NCI-H1436 treated with DMSO at 0.1 percent for 48 hours (cell line): Measurements from ENCODE around the gene IGF2BP3.

Experiments used
- DNase-seq: peaks from one replicate; lab custom pipeline; 2025; lab: John Stamatoyannopoulos, UW

Gene IGF2BP3

GRCh38 chr7:23293500-23294073 is 176.7 kb downstream of the IGF2BP3 start:
- DNase-seq, result no peak

GRCh38 chr7:23292623-23293022 is 177.7 kb downstream of the IGF2BP3 start:
- no peak for DNase-seq

- DNase-seq, result no peak
Observed at GRCh38 chr7:23291957-23292560, 178.2 kb downstream of the IGF2BP3 start.

- no peak for DNase-seq
Observed at GRCh38 chr7:23290993-23291392, 179.3 kb downstream of the IGF2BP3 start.

- no peak for DNase-seq
Observed at GRCh38 chr7:23287612-23288011, 182.7 kb downstream of the IGF2BP3 start.

GRCh38 chr7:23285657-23286646 is 184.3 kb downstream of the IGF2BP3 start:
- no peak for DNase-seq

GRCh38 chr7:23284871-23285270 is 185.4 kb downstream of the IGF2BP3 start:
- no peak for DNase-seq

- DNase-seq, result no peak
Observed at GRCh38 chr7:23283086-23283485, 187.2 kb downstream of the IGF2BP3 start.

- DNase-seq, result no peak
Observed at GRCh38 chr7:23279819-23280525, 190.3 kb downstream of the IGF2BP3 start.

GRCh38 chr7:23277359-23277989 is 192.8 kb downstream of the IGF2BP3 start:
- peak; percentile 34 for DNase-seq

GRCh38 chr7:23276947-23277346 is 193.3 kb downstream of the IGF2BP3 start:
- no peak for DNase-seq

- no peak for DNase-seq
Observed at GRCh38 chr7:23276376-23276775, 193.9 kb downstream of the IGF2BP3 start.

GRCh38 chr7:23275912-23276311 is 194.4 kb downstream of the IGF2BP3 start:
- peak; percentile 8 for DNase-seq

- DNase-seq, result peak; percentile 84
Observed at GRCh38 chr7:23273141-23273599, 197.1 kb downstream of the IGF2BP3 start.

GRCh38 chr7:23272275-23272674 is 198.0 kb downstream of the IGF2BP3 start:
- DNase-seq, result no peak

GRCh38 chr7:23268746-23269145 is 201.5 kb downstream of the IGF2BP3 start:
- DNase-seq, result no peak

- DNase-seq, result no peak
Observed at GRCh38 chr7:23268167-23268566, 202.1 kb downstream of the IGF2BP3 start.

GRCh38 chr7:23267357-23267756 is 202.9 kb downstream of the IGF2BP3 start:
- DNase-seq, result no peak

- no peak for DNase-seq
Observed at GRCh38 chr7:23266918-23267317, 203.4 kb downstream of the IGF2BP3 start.

GRCh38 chr7:23264916-23265458 is 205.3 kb downstream of the IGF2BP3 start:
- no peak for DNase-seq

- no peak for DNase-seq
Observed at GRCh38 chr7:23261843-23262452, 208.3 kb downstream of the IGF2BP3 start.
